Astrocyte (in vitro differentiated cells and primary cell): Measurements from ENCODE around the gene HES7.

Source experiments
- CTCF ChIP-seq: IDR thresholded peaks from 2 replicates; pipeline ENCODE4 v1.5.1; 2011; ENCODE audit warnings: low read depth, mild to moderate bottlenecking, inconsistent platforms, low read length, moderate library complexity; ENCODE audit not compliant: insufficient read depth
- EZH2 ChIP-seq: IDR thresholded peaks from 2 replicates; pipeline ENCODE4 v1.6.1; 2012; ENCODE audit warnings: mild to moderate bottlenecking, low read length, inconsistent platforms; ENCODE audit not compliant: insufficient read depth

GRCh38 chr17:8125154-8125946 lies 1.4 kb upstream of the HES7 start:
- TF ChIP-seq CTCF = no peak
- TF ChIP-seq EZH2 = no peak
